Left colon (tissue), 2 donors: ENCODE data around the gene TEDC1. TPM values are rescaled to one million over a fixed set of nuclear protein-coding genes. Genes with fewer than 3 reads are reported as not detected.
A peak's percentile ranks its signal among the peaks of the same experiment; 100 is the strongest.

Source experiments
- ATAC-seq: fragments of 200-7000 bp; cut with Tn5 transposase; one replicate; pipeline ENCODE4 v1.9.1; 2020; ENCODE audit warnings: mild to moderate bottlenecking, moderate library complexity
- DNase-seq, 2 donors: peaks; one replicate each; pipeline ENCODE4 v3.0.0-alpha.2; 2020
- intact Hi-C, 2 donors: fragments of 100-400 bp; cut with DNase I in 1 of 2; cut with micrococcal nuclease in 1 of 2; formaldehyde crosslinking; loops; one replicate each; pipeline versions ENCODE4 v1.11.2 to v1.14.0; 2022; cut with DNase I, micrococcal nuclease
- total RNA-seq, 2 donors: library from RNA; stranded (reverse); fragmentation: NEBNext Ultra II Directional; extraction: Animal tissue kit (Norgen Biotek cat#: 25700); gene quantifications; one replicate each; pipeline ENCODE4 v1.2.1, GENCODE V29; 2021
- donor health status: DM: no; HTN: no; CAD: no.
- donor health status: DM: yes; HTN: yes; CAD: no.

The TEDC1 gene
- total RNA-seq, 2 donors from 2014 or later, result 15.7 to 25.8 TPM

- ATAC-seq (no peak), DNase-seq (no peak)
- intact Hi-C loops, result no loop called here
Measured at GRCh38 chr14:105470350-105471296, 20.4 kb upstream of the TEDC1 start.

GRCh38 chr14:105471297-105471821, 19.7 kb upstream of the TEDC1 start:
- no peak for DNase-seq
- no peak for ATAC-seq
- intact Hi-C loops, result no loop called here

- intact Hi-C loops, result no loop called here
- DNase-seq (no peak), ATAC-seq (no peak)
Measured at GRCh38 chr14:105471823-105472485, 19.1 kb upstream of the TEDC1 start.

GRCh38 chr14:105472486-105472991, 18.5 kb upstream of the TEDC1 start:
- intact Hi-C loops, result no loop called here
- ATAC-seq (peak; percentile 15), DNase-seq (no peak)

GRCh38 chr14:105473033-105473676, 17.9 kb upstream of the TEDC1 start:
- ATAC-seq, result no peak
- DNase-seq, result no peak
- intact Hi-C loops, result no loop called here

GRCh38 chr14:105473677-105474482, 17.2 kb upstream of the TEDC1 start:
- peak; percentile 69 to 78 for DNase-seq
- intact Hi-C loops, result no loop called here
- ATAC-seq, result peak; percentile 44

- ATAC-seq (peak; percentile 20), DNase-seq (peak in 1 of 2 donors; percentile 44)
- intact Hi-C loops, result no loop called here
Measured at GRCh38 chr14:105474483-105475268, 16.4 kb upstream of the TEDC1 start, which contains the start of gene CRIP2. Gene CRIP2, plus strand, starts transcription at chr14:105474821. Its CDS starts 42 bp downstream, at chr14:105474863.

GRCh38 chr14:105475269-105476096, 15.6 kb upstream of the TEDC1 start:
- no peak for ATAC-seq
- intact Hi-C loops, result no loop called here
- DNase-seq, result peak in 1 of 2 donors; percentile 24

GRCh38 chr14:105476097-105476830, 14.8 kb upstream of the TEDC1 start:
- ATAC-seq, result no peak
- DNase-seq, result peak in 1 of 2 donors; percentile 28
- intact Hi-C loops, result no loop called here

GRCh38 chr14:105476831-105477659, 14.0 kb upstream of the TEDC1 start:
- ATAC-seq (no peak), DNase-seq (no peak)
- intact Hi-C loops, result no loop called here

GRCh38 chr14:105477660-105478397, 13.2 kb upstream of the TEDC1 start:
- intact Hi-C loops, result no loop called here
- no peak for ATAC-seq
- peak in 1 of 2 donors; percentile 32 for DNase-seq

- no peak for DNase-seq
- no peak for ATAC-seq
- intact Hi-C loops, result no loop called here
Measured at GRCh38 chr14:105478398-105479251, 12.4 kb upstream of the TEDC1 start.

GRCh38 chr14:105479431-105480158, 11.5 kb upstream of the TEDC1 start:
- no peak for DNase-seq
- intact Hi-C loops, result no loop called here
- ATAC-seq, result no peak
